Measurements from ENCODE around the gene KCNQ1.

DNA sequence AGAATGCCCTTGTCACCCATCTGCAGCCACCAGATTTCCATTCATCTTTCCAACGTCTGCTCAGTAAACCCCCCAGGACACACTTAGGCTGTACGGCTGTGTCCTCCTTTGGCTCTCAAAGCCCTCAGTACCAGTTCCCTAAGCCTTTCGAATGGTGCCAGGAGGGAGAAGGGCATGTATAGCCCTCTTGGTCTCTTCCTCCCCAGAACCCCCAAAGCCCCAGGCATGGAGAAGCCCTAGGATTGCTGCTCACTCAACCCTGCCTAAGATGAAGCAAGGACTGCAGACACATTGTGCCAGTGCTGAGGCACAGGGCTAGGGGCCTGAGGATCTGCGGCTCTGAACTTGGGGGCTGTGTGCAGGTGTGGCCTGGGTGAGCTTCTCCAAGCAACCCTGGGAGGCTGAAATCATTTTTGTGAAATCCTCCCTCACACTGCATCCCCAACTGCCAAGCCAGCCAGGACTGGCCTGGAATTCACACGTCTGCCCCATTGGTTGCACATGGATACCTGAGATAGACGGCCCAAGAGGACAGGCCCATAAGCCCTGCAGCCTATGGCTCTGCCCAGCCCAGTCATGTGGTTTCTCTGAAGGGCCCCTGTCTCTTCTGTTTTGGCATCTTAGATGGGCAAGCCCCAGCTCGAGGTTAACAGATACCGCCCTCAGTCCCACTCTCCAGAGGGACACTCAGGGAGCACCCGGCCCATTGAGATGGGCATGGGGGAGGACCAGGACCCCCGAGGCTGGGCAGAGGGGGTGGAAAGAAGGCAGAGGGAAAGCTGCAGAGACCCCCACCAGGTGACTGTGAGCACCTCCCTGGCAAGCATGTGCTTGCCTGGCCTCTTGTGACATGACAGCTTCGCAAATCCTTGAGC lies 221.0 kb downstream of the KCNQ1 start:
- TF ChIP-seq, protein P1, sequence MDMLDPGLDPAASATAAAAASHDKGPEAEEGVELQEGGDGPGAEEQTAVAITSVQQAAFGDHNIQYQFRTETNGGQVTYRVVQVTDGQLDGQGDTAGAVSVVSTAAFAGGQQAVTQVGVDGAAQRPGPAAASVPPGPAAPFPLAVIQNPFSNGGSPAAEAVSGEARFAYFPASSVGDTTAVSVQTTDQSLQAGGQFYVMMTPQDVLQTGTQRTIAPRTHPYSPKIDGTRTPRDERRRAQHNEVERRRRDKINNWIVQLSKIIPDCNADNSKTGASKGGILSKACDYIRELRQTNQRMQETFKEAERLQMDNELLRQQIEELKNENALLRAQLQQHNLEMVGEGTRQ (IDR thresholded peaks at IDR 0.05; ENCODE audit: borderline replicate concordance, low read depth, low read length), result no peak
- TF ChIP-seq, protein P2, sequence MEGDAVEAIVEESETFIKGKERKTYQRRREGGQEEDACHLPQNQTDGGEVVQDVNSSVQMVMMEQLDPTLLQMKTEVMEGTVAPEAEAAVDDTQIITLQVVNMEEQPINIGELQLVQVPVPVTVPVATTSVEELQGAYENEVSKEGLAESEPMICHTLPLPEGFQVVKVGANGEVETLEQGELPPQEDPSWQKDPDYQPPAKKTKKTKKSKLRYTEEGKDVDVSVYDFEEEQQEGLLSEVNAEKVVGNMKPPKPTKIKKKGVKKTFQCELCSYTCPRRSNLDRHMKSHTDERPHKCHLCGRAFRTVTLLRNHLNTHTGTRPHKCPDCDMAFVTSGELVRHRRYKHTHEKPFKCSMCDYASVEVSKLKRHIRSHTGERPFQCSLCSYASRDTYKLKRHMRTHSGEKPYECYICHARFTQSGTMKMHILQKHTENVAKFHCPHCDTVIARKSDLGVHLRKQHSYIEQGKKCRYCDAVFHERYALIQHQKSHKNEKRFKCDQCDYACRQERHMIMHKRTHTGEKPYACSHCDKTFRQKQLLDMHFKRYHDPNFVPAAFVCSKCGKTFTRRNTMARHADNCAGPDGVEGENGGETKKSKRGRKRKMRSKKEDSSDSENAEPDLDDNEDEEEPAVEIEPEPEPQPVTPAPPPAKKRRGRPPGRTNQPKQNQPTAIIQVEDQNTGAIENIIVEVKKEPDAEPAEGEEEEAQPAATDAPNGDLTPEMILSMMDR (IDR thresholded peaks at IDR 0.05), result no peak
- TF ChIP-seq, protein P3, sequence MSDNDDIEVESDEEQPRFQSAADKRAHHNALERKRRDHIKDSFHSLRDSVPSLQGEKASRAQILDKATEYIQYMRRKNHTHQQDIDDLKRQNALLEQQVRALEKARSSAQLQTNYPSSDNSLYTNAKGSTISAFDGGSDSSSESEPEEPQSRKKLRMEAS (IDR thresholded peaks at IDR 0.05; ENCODE audit: low read depth), result no peak
- TF ChIP-seq RAD21 (IDR thresholded peaks at IDR 0.05; ENCODE audit: low read length) (no peak), RFX5 (IDR thresholded peaks at IDR 0.05; ENCODE audit: low read length) (no peak), POLR2AphosphoS5 (IDR thresholded peaks at IDR 0.05; ENCODE audit: low read depth, low read length) (no peak), MEF2A (IDR thresholded peaks at IDR 0.05; ENCODE audit: borderline replicate concordance, low read depth) (no peak), EZH2phosphoT487 (IDR thresholded peaks at IDR 0.05; ENCODE audit: borderline replicate concordance, low read depth) (no peak), SIN3A (IDR thresholded peaks at IDR 0.05; ENCODE audit: borderline replicate concordance, low read depth, low read length) (no peak), EP300 (IDR thresholded peaks at IDR 0.05; ENCODE audit: borderline replicate concordance in 1 of 2, low read depth in 1 of 2, low read length in 1 of 2) (no peak), GABPA (IDR thresholded peaks at IDR 0.05; ENCODE audit: low read depth) (no peak), YY1 (IDR thresholded peaks at IDR 0.05; ENCODE audit: low read depth) (no peak), JUND (IDR thresholded peaks at IDR 0.05) (no peak)
- TF ChIP-seq, protein P4, sequence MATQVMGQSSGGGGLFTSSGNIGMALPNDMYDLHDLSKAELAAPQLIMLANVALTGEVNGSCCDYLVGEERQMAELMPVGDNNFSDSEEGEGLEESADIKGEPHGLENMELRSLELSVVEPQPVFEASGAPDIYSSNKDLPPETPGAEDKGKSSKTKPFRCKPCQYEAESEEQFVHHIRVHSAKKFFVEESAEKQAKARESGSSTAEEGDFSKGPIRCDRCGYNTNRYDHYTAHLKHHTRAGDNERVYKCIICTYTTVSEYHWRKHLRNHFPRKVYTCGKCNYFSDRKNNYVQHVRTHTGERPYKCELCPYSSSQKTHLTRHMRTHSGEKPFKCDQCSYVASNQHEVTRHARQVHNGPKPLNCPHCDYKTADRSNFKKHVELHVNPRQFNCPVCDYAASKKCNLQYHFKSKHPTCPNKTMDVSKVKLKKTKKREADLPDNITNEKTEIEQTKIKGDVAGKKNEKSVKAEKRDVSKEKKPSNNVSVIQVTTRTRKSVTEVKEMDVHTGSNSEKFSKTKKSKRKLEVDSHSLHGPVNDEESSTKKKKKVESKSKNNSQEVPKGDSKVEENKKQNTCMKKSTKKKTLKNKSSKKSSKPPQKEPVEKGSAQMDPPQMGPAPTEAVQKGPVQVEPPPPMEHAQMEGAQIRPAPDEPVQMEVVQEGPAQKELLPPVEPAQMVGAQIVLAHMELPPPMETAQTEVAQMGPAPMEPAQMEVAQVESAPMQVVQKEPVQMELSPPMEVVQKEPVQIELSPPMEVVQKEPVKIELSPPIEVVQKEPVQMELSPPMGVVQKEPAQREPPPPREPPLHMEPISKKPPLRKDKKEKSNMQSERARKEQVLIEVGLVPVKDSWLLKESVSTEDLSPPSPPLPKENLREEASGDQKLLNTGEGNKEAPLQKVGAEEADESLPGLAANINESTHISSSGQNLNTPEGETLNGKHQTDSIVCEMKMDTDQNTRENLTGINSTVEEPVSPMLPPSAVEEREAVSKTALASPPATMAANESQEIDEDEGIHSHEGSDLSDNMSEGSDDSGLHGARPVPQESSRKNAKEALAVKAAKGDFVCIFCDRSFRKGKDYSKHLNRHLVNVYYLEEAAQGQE (IDR thresholded peaks at IDR 0.05; ENCODE audit: low read depth, low read length), result no peak

All from SK-N-SH (cell line).